Lung (tissue), 12 donors: ENCODE results near the gene TYMS. TPM values are rescaled to one million over a fixed set of nuclear protein-coding genes. Genes with fewer than 3 reads are reported as not detected.

Experiments used
- ATAC-seq: fragments of 200-7000 bp; cut with Tn5 transposase; one replicate; pipeline ENCODE4 v1.9.1; 2020; ENCODE audit warnings: moderate number of reproducible peaks; ENCODE audit not compliant: insufficient read depth, low FRiP score
- DNase-seq, 3 donors: peaks; one replicate each; pipeline ENCODE4 v3.0.0-alpha.2; 2013 to 2017
- H3K27ac ChIP-seq, 2 donors: one replicate each; pipeline ENCODE4 v1.5.1; 2013; ENCODE audit warnings: mild to moderate bottlenecking in 2 of 2, moderate library complexity in 2 of 2, control low read depth in 1 of 2, inconsistent platforms in 1 of 2, low read depth in 1 of 2, low read length in 1 of 2
- H3K27me3 ChIP-seq, 3 donors: one replicate each; pipeline ENCODE4 v1.5.1; 2013; ENCODE audit warnings: low read length in 2 of 3; ENCODE audit not compliant: control insufficient read depth in 3 of 3, insufficient read depth in 3 of 3
- H3K36me3 ChIP-seq, 4 donors: one replicate each; pipeline ENCODE4 v1.5.1; 2013; ENCODE audit warnings: low read length in 4 of 4, mild to moderate bottlenecking in 1 of 4, moderate library complexity in 1 of 4; ENCODE audit not compliant: control insufficient read depth in 4 of 4, insufficient read depth in 4 of 4
- H3K4me1 ChIP-seq, 5 donors: one replicate each; pipeline ENCODE4 v1.5.1; 2013; ENCODE audit warnings: low read length in 5 of 5, mild to moderate bottlenecking in 2 of 5, moderate library complexity in 1 of 5; ENCODE audit not compliant: control insufficient read depth in 5 of 5, insufficient read depth in 5 of 5
- H3K4me3 ChIP-seq: one replicate; pipeline ENCODE4 v1.5.1; 2013; ENCODE audit warnings: mild to moderate bottlenecking, control low read depth, moderate library complexity
- H3K9ac ChIP-seq, 2 donors: one replicate each; pipeline ENCODE4 v1.5.1; 2013; ENCODE audit warnings: low read length in 2 of 2, control low read depth in 1 of 2; ENCODE audit not compliant: insufficient read depth in 1 of 2
- H3K9me3 ChIP-seq, 4 donors: one replicate each; pipeline ENCODE4 v1.5.1; 2013; ENCODE audit warnings: low read length in 3 of 4, mild to moderate bottlenecking in 1 of 4, moderate library complexity in 1 of 4; ENCODE audit not compliant: control insufficient read depth in 4 of 4, insufficient read depth in 3 of 4
- WGBS, 2 donors: extraction: QIAGEN DNeasy Blood & Tissue Kit; methylation state at CpG; one replicate each; pipeline ENCODE4 v1.1.7; 2013; 5-methylcytosine and 5-hydroxymethylcytosine counted together
- polyA plus RNA-seq, 2 donors: library from polyadenylated mRNA; stranded (reverse); fragments of 200-250 nt; gene quantifications; one replicate each; pipeline ENCODE4 v1.2.1, GENCODE V29; 2013
- total RNA-seq, 2 donors: library from RNA; depleted of rRNA in 1 of 2; stranded (reverse); fragments of >200 nt in 1 of 2; gene quantifications; one replicate each; pipeline ENCODE4 v1.2.1, GENCODE V29; 2014 to 2021
- TF ChIP-seq, protein P1 (sequence below): IDR thresholded peaks from 2 replicates; pipeline ENCODE4 v1.5.1; 2012; ENCODE audit warnings: mild to moderate bottlenecking; ENCODE audit errors: control extremely low read depth, extremely low read depth
- donor health status: control.
- donor health status: control.
- donor health status: Bipolar disorder and iron deficiency.
- donor health status: healthy.
- donor health status: DM: yes; HTN: yes; CAD: no.

The TYMS gene
- total and polyA plus RNA-seq, 4 donors = 5.8 to 23.4 (median 8.2) TPM

- DNase-seq (no peak), ATAC-seq (no peak)
- TF ChIP-seq, protein P1, sequence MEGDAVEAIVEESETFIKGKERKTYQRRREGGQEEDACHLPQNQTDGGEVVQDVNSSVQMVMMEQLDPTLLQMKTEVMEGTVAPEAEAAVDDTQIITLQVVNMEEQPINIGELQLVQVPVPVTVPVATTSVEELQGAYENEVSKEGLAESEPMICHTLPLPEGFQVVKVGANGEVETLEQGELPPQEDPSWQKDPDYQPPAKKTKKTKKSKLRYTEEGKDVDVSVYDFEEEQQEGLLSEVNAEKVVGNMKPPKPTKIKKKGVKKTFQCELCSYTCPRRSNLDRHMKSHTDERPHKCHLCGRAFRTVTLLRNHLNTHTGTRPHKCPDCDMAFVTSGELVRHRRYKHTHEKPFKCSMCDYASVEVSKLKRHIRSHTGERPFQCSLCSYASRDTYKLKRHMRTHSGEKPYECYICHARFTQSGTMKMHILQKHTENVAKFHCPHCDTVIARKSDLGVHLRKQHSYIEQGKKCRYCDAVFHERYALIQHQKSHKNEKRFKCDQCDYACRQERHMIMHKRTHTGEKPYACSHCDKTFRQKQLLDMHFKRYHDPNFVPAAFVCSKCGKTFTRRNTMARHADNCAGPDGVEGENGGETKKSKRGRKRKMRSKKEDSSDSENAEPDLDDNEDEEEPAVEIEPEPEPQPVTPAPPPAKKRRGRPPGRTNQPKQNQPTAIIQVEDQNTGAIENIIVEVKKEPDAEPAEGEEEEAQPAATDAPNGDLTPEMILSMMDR = no peak
- Histone ChIP-seq H3K27ac (no peak overlapping the region), H3K4me1 (no peaks in the 10 kb centered on the region), H3K4me3 (no peak overlapping the region), H3K36me3 (peaks cover 26 to 43% (median 29%) of the 10 kb centered on the region in 4 donors), H3K9me3 (no peaks in the 10 kb centered on the region), H3K27me3 (no peaks in the 10 kb centered on the region), H3K9ac (no peak overlapping the region)
- WGBS, 2 donors = 54 to 56% methylated on average over 4 of the region's 4 CpGs
Observed at GRCh38 chr18:677145-677544, 19.7 kb downstream of the TYMS start.

GRCh38 chr18:677951-678381 lies 20.5 kb downstream of the TYMS start:
- Histone ChIP-seq H3K9ac (no peak overlapping the region), H3K4me1 (no peaks in the 10 kb centered on the region), H3K27me3 (no peaks in the 10 kb centered on the region), H3K36me3 (peaks cover 19 to 39% (median 24%) of the 10 kb centered on the region in 4 donors), H3K4me3 (no peak overlapping the region), H3K9me3 (no peaks in the 10 kb centered on the region), H3K27ac (no peak overlapping the region)
- ATAC-seq = no peak
- TF ChIP-seq, protein P1 = no peak
- no peak for DNase-seq
- 93 to 97% methylated on average over 14 of the region's 14 CpGs for WGBS, 2 donors

- no peak for DNase-seq
Observed at GRCh38 chr18:678482-679182, 21.2 kb downstream of the TYMS start.

More at GRCh38 chr18:678482-679182, 21.2 kb downstream of the TYMS start:
- H3K9ac ChIP-seq = no peak overlapping the region
- no peak for ATAC-seq
- H3K36me3 ChIP-seq = peaks cover 18 to 45% (median 26%) of the 10 kb centered on the region in 4 donors
- no peaks in the 10 kb centered on the region for H3K9me3 ChIP-seq
- 95% methylated on average over 15 of the region's 15 CpGs for WGBS, 2 donors
- no peak overlapping the region for H3K27ac ChIP-seq
- no peak overlapping the region for H3K4me3 ChIP-seq
- TF ChIP-seq, protein P1 = no peak
- no peaks in the 10 kb centered on the region for H3K4me1 ChIP-seq
- H3K27me3 ChIP-seq = no peaks in the 10 kb centered on the region
